Hindlimb muscle (tissue), 1 donor: Measurements from ENCODE around the gene EPHA7. TPM values are rescaled to one million over a fixed set of nuclear protein-coding genes. Genes with fewer than 3 reads are reported as not detected.

Experiments
- DNase-seq: peaks from one replicate; pipeline ENCODE4 v3.0.0-alpha.2; 2013
- polyA plus RNA-seq: library from polyadenylated mRNA; unstranded; fragments of 120-200 nt; gene quantifications from one replicate; pipeline ENCODE4 v1.2.1, GENCODE V29; 2013; ENCODE audit not compliant: insufficient read length

EPHA7 gene
- polyA plus RNA-seq, 1 donor: 3.5 TPM

GRCh38 chr6:93242049-93242448 is 177.3 kb downstream of the EPHA7 start:
- no peak for DNase-seq

GRCh38 chr6:93238632-93239031 is 180.7 kb downstream of the EPHA7 start:
- DNase-seq: no peak

DNA sequence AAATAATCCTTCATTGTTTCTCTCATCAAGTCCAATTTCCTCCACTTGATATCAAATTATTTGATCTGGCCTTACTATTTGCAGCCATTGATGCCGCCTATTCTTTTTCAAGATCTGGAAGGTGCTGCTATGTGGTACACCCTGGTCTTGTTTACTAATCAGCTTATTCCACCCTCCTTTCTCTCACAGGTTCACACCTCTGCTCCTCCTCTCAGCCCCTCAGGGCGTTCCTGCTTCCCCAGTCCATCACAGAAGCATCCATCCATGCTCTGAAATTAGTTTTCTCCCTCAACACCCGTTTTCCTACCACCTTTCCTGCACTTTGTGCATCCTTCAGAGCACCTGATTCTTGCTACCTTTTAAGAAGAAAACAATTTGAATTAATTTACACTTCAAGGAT is 183.6 kb downstream of the EPHA7 start:
- DNase-seq: no peak

GRCh38 chr6:93226822-93227221 is 192.5 kb downstream of the EPHA7 start:
- DNase-seq: no peak

DNA sequence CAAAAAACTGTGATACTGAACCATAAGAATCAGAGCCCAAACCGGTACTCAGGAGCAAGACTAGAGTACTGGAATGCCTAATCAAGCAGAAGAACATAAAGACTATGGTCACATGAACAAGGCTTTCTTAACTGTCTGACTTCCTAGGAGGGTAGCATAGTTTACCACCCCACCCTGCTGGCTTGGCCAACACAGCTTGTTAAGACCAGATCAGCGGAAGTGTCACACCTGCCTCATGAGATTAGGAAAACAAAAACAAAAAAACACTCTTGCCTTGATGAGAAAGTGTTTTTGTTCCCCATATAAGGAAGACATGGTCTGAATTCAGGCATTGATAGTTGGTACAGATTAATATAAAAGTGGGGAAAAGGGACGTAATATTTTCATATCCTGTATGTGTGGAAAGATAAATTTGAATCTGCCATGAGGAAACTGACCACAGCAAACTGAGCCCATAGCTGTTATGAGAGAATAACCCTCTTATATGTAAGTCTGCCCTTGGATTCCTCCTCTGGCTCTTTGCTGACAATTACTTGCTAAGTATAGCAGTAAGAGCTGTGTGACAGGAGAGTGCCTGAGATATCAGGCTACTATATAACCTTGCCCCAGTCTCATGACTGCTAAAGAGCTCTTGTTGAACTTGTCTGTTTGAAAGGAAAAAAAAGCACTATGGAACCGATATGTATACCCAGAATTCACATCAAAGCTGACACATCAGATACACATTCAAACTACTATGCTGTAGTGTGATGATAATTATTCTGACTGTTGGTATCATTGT is 197.1 kb downstream of the EPHA7 start:
- DNase-seq: no peak

DNA sequence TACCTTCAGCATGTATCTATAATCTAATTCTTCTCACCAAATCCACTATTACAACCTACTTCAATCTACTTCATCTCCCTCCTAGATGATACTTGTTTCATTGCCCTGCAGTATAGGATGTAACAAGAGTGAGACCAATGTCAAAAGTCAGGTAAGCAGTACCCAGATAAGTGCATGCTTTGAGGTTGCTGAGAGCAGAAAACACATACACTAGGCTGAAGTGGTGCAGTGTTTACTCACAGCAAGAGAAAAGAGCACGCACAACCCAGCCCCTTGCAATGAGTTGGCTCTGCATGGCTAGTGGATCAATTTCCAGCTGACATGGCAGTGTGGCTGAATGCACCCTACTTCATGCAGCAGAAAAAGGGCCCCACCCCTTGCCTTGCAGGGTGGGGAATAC is 199.9 kb downstream of the EPHA7 start:
- DNase-seq: no peak

DNA sequence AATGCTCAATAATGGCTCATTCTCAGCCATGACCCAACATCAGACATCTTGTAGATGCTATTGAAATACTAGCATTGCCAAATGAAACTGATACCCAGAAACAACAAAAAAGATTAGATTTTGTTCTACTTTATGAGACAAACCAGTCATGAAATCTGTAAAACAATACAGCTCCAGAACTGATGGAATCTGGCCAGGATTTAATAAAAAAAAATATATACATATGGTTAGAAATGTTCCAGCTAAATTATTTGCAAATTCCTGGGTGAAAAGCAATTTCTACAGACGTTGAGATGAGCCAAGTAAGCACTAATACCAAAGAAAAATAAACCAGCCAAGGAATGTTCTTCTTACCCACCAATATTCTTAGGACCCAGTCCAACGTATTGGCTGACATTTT is 201.3 kb downstream of the EPHA7 start:
- no peak for DNase-seq

DNA sequence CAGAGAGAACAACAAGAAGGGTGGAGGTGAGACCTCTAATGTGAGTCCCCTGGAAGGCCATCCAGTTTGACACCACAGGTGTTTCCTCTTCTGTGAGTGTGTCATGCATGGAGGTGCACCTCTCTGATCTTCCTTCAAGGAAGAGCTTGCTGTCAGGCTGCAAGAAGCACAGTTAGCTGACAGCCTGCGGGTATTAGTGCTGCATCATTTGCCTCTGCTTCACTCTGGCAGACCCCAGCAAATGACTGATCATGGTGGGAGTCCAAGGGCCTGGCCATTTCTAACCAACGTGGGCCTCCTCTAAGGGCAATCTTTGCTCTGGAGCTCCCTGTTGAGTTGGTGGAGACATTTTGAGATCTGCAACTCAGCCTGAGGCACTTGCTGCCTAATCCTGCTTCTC is 206.3 kb downstream of the EPHA7 start:
- no peak for DNase-seq

DNA sequence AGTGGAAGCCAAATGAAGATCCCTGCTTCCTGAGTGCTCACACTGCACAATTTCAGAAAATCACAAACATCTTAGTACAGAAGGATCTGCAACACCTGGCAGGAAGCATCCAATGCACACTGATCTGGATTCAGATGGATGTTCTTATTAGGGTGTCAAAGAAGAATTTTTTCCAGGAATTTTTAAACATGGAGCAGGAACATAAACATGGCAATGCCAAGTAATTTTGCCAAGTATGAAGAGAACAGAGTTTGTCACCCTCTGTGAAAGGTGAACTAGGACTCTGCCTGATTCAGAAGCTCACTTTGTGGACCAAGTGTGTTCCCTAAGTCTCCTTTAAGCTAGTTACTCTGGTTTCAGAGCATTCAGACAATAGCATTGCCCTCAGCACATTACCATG is 208.5 kb downstream of the EPHA7 start:
- DNase-seq: no peak

GRCh38 chr6:93209358-93209757 is 210.0 kb downstream of the EPHA7 start:
- no peak for DNase-seq

- DNase-seq: no peak
These were observed 222.9 kb downstream of the EPHA7 start for GRCh38 chr6:93196406-93196970.

DNA sequence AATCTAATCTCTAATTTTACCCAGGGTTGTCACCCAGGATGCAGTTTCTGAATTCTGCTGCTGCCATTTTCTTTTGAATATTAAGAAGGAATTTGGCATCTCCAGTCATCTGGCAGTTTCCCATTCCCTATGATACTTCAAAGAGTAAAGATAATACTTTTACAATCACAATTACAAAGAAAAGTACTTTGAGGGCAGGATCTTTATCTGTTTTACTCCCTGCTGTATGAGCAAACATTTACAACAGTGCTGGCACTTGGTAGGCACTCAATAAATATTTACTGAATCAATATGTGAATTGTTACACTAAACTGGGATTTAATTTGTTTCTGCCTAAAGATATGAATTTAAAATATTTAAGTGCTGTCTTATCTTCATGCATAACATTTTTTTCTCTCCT is 224.9 kb downstream of the EPHA7 start:
- DNase-seq: no peak

DNA sequence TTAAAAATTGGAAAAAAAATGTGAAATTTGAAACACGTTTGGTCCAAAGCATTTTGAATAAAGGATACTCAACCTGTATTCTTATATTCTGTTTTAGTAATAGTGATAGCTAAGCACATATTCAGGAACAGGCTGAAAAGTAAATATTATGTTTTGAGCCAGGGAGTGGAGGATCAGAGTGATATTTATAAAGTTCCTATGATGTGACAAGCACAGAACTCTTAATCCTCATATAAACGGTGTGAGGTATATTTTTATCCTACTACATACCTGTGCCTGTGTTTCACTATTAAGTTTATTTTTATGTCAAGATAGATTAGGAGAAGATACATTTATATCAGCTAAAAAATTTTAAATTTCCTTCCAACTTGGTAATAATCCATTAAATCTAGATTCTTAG is 225.5 kb downstream of the EPHA7 start:
- DNase-seq: no peak
